DOHH2 (cell line): Measurements from ENCODE around the gene POU2F2.

Source experiments
- CTCF ChIP-seq: fragments of 200-600 bp; sonication (generic); IDR thresholded peaks from one replicate; pipeline ENCODE4 v1.5.1; 2014; ENCODE audit warnings: antibody characterized with exemption, mild to moderate bottlenecking, low read depth, low read length; ENCODE audit not compliant: poor library complexity, severe bottlenecking
- EZH2phosphoT487 ChIP-seq: fragments of 200-600 bp; sonication (generic); IDR thresholded peaks from 2 replicates; pipeline ENCODE4 v1.6.1; 2017; ENCODE audit warnings: borderline replicate concordance, mild to moderate bottlenecking, antibody characterized with exemption, low read length, moderate library complexity, mixed read lengths

- TF ChIP-seq CTCF (no peak), EZH2phosphoT487 (no peak)
Observed at GRCh38 chr19:42095814-42096230, 36.4 kb downstream of the POU2F2 start.
